HG03457 (cell line): Measurements from ENCODE around the gene CILP2.

Experiments
- ATAC-seq: cut with Tn5 transposase; IDR thresholded peaks from one replicate; pipeline ENCODE4 v1.9.1; 2021; ENCODE audit warnings: moderate number of reproducible peaks; ENCODE audit not compliant: unreplicated experiment

Gene CILP2

DNA sequence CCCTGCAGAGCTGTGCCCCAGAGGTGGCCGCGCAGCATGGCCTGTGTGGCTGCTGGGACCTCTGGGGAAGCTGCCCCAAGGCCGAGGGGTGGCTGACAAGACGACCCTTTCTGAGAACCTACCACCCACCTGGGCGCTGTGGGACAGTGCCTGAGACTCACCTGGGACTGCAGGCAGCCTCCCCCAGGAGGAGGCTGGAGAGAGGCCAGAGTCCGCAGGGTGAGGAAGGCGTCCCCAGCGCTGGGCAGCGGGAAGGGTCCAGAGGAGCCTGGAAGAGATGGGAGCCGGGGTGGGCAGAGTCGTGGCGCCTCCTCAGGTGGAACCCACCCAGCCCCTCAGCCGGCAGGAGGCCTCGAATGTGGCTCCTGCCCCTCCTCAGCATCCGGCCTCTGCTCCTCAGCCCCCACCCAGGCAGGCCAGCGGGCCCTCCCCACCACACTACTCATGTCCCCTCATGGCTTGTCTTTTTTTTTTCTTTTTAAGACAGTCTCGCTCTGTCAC lies 25.3 kb downstream of the CILP2 start:
- ATAC-seq, result no peak

DNA sequence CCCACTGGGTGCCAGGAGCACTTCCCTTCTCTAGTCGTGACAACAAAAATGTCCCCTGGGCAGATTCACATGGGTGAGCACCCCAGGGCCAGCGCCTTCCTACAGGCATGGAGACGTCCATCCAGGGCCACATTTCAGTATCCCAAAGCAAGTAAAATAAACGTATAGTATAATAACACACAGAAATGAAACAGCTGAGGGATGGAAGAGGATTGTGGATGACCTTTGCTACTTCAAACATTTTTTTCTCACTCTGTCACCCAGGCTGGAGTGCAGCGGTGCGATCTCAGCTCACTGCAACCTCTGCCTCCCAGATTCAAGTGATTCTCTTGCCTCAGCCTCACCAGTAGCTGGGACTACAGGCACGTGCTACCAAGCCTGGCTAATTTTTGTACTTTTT lies 28.2 kb downstream of the CILP2 start:
- ATAC-seq, result no peak

DNA sequence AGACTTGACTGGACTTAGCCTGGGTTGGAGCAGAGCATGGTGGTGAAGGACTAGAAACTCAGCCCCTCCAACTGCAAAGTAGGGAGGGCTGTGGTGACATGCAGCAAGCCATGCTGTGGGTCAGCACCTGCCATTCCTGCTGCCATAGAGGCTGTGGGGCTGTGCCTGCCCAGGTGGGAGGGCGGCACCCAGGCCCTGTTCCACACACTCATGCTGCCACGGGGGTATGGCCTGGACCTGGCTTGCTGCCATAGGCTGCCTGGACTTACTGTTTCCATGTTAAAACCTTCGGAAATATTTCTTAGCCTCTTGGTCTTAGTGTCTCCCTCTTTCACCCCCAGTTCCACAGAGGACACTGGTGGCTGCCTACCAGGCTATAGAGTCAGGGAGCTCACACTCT lies 29.3 kb downstream of the CILP2 start:
- no peak for ATAC-seq

DNA sequence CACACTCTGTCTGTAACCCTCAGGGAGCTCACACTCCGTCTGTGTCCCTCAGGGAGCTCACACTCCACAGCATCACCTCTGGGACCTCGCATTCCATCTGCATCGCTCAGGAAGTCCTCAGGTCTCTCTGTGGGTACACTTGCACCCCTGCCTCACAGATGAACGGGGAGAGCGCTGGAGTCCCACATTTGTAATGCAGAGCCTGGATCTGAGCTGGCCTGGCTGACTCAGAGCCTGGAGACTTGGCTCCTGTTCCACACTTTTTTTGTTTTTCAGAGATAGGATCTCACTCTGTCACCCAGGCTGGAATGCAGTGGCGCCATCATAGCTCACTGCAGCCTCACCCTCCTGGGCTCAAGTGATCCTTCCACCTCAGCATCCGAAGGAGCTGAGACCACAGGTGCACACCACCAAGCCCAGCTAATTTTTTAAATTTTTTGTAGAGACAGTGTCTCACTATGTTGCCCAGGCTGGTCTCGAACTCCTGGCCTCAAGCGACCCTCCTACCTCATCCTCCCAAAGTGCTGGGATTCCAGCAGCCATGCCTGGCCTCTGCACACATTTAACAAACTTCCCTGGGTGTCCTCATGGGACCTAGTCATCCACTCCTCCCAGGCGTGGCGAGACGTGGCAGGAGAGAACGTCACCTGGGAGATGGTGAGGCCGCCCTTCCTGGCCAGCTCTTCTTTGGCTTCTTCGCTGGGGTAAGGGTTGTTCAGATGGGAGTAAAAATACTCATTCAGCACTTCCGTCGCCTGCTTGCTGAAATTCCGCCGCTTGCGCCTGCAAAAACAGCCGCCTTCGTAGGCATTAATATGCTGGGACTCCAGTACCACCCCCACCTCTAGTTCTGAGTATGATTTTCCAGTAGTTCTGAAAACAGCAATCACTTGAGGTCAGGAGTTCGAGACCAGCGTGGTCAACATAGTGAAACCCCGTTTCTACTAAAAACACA lies 31.0 kb downstream of the CILP2 start:
- ATAC-seq, result no peak

DNA sequence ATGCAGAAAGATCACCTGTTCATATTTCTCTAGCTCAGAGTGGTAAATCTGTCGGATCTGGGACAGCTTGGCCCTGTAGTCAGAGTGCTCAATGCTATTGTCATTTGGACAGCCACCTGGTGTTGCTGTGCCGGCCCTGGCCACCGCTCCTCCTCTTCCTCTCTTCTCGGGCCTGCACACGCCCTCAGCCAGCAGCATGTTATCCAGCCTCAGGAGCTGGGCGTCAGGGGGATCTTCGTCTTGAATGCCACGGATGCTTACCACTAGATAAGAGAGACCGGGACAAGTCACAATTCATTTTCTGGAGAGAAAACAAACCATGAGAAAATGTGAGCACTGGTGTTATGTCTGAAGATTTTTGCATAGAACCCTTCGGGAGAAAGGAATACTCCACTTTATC lies 32.5 kb downstream of the CILP2 start:
- ATAC-seq, result no peak

DNA sequence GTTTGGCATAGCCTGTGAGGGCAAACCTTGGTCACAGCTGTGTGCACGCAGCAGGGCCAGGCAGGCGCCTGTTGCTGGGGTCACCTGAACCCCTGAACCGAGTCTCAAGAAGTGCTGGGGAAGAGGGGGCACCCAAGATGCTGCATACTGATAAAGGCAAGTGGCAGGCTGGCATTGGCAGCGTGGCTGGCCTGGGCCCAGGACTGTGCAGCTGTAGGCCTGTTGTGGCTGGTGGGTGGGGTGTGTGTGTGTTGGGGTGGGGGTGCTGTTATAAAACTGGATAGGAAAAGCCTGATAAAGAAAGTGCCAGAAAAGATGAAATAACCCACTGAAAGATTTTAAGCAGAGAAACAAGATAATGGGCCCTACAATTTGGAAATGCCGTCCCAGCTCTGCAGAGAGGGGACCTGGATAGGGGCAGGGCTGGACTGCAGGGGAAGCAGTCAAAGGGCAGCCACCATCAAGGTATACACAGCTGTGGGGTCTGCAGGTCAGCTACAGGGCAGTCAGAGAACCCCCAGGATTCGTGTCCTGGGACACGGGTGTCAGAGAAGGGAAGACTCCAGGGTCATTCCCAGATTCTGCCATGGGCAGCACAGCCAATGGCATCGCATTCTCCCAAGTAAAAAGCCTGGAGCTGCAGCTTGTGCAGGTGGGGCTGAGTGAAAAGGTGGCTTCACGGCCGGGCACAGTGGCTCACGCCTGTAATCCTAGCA lies 33.2 kb downstream of the CILP2 start:
- no peak for ATAC-seq

DNA sequence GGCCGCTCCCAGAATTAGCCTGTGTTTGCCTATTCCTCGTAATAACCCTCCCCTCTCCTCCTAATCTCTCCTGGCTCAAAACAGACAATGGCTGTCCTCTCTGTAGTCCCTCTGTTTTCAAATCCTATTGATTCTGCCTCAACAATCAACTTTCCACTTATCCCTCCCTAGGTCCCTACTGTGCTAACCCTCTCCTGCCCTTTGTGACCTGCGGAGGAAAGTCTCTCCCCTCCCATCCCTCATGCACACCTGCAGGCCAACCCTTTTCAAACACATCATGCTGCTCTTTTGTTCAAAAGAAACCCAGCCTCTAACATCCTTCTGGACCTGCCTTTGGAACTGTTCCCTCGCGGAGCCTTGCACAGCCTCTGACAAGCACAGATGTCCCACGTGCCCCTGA lies 37.3 kb downstream of the CILP2 start:
- ATAC-seq, result no peak

DNA sequence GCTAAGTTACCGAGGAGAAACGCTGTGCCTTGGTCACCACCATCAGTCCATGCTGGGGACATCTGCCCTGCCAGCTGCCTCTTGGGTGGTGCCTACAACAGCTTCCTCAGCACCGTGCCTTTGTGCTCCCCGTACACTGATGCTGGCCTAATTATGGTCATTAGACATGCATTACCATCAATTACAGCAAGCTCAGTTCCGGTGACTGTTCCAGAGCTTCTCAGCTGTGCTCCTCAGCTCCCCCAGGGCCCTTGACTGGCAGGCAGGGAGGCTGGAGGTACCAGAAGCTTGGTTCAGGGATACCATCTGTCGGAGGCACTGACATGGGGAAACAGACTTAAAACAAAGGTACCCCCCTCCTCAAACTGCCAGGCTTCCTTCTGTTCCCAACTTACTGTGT lies 40.2 kb downstream of the CILP2 start:
- ATAC-seq, result no peak

DNA sequence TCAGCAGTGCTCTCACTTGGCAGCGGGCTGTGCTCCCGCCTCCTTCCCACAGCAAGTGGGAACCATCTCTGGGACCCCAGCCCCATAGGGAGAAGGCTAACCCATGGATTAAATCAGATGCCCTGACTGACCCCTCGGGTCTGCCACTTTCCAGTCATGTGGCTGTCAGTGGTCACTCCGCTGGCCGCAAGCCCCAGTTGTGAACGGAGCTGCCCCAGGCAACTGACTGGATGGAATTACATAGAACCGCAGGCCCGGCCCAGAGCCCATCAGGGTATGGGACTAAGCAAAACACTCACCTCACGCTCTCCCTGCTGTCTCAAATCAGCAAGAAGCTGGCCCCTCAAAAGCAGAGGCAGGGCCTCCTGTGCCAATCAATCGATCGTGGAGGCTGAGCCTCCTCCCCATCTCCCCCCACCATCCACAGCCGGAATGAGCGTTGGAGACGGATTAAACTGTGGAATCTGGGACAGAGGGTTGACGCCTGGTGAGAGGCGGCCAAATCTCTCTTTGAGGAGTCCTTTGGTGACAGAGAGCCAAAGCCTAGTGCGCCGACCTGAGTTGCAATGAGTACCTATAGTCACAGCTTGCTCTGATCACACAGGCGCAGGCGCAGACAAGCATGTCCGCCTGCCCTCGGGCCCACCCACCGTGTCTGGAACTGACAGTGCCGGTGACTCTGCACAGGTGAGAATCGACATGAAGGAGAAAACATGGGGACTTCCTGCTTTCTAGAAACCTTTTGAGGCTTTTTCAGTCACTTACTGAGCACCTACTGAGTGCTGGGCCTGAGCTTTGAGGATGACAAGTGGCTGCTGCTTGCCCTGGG lies 41.7 kb downstream of the CILP2 start:
- ATAC-seq, result no peak

DNA sequence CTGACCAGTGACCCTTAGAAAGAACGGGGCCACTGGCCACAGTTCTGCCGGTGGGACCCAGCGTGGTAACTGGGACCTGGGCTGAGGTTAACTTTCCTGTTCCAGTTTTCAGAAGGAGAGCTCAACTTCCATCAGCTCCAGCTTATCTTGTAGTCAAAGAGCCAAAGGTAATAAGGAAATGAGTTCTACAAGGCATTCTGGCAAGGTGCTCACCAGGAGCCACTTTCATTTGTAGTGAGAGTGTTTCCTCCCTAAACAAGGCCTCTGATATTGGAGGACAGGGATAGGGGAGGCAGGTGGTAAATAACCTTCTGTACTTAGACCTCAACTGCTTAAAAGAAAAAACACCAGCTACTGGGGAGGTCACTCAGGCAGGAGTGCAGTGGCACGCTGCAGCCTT lies 42.4 kb downstream of the CILP2 start:
- no peak for ATAC-seq

DNA sequence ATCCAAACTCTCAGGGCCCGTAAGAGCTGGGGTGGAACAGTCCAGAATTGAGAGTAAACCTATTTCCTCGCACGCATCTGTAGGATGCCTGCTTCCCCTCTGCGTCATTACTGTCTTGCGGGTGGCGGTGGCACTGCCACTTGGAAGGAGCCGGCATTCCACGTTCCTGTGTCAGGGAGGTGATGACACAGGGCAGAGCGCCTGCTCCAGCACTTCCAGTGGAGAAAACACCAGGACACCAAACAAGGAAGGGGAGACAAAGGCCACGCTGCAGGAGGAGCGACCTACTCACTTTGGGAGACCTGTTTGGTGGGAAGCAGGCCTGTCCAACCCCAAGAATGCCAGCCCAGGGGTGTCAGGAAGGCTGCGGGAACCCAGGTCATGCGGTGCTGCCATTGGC lies 43.3 kb downstream of the CILP2 start:
- no peak for ATAC-seq

DNA sequence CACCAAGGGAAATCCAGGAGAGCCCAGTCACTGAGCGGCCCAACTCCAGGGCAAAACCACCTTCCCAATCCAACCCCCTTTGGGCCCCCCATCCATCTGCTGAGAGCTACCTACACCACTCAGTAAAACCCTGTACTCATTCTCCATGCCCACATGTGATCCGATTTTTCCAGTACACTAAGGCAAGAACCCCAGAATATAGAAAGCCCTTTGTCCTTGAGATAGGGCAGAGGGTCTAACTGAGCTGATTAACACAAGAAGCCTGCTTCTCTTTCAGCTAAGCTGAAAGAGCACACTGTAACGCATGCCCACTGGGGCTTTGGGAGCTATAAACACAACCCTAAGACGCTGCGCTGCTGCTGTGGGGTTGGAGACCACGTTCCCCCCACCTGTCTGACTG lies 44.4 kb downstream of the CILP2 start:
- no peak for ATAC-seq

DNA sequence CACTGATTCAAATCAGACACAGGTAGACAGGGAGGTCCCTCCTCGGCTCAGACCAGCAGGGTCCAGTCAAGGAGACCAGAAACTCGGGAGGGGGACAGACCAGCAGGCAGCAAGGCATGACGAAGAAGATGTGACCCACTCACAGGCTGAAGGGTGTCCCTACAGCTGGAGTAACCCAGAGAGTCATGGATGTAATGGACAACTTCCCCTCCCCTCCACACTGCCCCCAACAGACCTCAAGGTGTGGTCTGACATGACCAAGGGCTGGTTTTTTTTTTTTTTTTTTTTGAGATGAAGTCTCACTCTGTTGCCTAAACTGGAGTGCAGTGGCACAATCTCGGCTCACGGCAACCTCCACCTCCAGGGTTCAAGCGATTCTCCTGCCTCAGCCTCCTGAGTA lies 46.3 kb downstream of the CILP2 start:
- ATAC-seq, result no peak

DNA sequence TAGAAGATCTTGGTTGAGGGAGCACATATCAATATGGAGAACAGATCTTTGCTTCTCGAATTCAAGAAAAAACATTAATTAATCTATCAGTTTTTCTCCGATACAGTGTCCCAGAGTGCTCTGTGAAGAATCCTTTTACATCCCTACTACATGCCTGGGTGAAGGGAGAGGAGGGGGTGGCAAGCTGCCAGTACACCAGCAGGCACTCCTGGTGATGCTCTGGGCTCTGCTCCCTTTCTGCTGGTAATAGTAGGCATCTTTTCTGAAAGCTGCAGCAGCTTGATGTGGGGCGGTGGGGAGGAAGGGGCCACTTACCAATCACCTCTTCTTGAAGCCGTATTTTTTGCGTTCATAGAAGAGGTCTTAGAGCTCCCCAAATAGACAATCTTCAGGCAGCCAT lies 49.7 kb downstream of the CILP2 start:
- ATAC-seq, result no peak

DNA sequence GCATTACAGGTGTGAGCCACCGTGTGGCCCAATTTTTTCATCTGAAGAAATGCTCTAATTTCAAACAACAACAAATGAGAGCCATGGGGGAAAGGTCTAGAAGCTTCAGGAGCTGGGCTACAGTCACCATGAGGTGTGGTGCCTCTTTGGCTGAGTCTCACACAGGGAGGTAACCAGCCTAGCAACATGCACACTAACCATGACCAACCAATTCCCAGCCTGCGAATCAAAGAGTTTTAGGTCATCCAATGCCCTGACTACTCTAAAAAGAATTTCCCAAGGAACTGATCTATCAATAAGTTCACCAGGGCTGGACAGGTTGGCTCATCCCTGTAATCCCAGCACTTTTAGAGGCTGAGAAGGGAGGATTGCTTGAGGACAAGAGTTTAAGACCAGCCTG lies 50.5 kb downstream of the CILP2 start:
- ATAC-seq, result no peak

DNA sequence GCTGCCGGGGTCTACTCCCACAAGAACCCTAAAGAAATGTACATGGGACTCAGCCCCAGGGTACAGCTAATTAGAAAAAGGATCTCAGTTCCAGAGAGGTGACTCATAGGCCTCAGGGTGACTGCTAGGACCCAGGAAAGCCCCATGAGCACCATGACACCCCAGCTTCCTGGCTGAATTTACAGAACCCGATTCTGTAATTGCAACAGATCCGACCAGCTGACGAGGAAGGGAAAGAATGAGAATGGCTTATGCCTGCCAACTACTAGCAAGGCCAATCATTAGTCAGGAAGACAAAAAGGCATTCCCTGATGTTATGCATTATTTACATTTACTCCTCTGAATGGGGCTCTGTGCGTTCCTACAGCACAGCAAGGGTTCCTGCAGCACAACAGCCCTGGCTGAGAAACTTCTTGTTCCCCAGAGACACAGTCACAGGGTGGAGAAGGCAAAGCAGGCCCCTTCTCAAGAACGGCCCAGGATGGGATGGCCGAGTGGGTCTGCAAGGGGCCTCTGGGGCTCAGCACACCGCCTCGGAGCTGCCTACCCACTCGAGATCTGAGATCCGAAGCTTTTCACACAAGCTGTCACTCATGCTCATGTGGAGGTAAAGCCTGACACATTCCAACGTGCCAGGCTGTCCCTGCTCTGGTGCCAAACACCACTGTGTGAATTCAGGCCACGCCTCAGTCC lies 53.2 kb downstream of the CILP2 start:
- ATAC-seq, result no peak

DNA sequence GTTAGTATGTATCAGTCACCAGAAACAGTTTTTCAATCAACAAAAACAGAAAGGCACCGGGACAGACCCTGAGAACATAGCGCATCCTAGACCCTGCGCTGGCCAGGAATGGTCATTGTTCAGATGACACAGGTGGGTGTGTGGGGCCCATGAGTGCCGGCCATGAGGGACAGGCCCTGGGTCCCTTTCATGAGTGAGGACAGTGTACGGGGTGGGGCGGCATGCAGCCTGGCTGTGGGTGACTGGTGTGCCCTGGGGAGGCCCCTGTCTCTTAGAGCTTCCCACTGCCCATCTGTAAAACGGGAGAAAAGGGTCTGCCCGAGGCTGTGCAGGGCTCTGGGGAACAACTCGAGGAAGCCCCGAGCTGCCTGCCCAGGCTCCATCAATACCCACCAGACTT lies 54.6 kb downstream of the CILP2 start:
- ATAC-seq, result no peak

DNA sequence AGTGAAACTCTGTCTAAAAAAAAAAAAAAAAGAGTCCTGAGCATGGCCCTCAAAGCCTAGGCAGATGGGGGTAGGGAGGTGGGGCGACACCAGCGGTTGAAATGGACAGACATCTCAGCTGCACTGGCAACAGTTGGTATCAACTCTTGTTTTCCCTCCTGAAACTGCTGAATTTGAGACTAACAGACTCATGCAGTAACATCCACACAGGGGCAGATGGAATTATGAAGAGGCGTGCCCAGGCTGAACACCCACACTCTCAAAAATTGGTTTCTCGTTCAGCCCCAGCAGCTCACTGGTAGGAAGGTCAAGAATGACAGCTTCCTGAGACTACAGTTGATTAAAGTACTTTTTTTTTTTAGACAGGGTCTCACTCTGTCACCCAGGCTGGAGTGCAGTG lies 56.3 kb downstream of the CILP2 start:
- no peak for ATAC-seq

DNA sequence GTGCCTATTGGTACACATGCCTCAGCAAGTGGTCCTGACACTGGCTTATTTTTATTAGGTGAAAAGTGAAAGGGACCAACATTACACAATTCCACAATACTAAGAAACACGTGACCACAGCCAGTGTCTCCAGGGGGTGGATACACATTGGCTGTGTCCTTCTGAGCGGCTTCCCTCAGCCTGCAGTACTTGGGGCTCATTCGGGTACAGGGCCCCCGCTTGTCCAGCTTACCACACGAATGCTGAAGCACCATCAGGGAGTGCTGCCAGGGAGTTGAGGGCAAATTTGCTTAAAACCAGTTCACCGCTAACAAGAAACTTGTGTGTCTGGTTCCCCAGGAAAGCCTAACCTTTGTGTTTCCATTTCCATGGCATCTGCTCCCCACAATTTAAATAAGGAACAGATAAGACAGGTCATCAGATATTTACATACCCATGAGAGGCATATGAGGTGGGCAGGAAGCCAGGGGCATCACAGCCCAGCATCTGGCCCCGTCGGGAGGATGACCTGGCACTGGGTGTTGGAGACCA lies 57.2 kb downstream of the CILP2 start:
- ATAC-seq, result no peak
